ENCODE results near the gene CASP10. TPM values are rescaled to one million over a fixed set of nuclear protein-coding genes. Genes with fewer than 3 reads are reported as not detected.
"Not testable (repeated sequence)": the region's sequence is repeated elsewhere in the genome, so short reads cannot be mapped to it uniquely, and the experiment has no call there.

CASP10 gene
- total RNA-seq, 2 donors from 2014 or later: 10.3 to 12.3 TPM

GRCh38 chr2:201176081-201176481 is 6.9 kb upstream of the CASP10 start:
- ATAC-seq (ENCODE audit: insufficient number of reproducible peaks, low FRiP score, low read depth): no peak
- DNase-seq (ENCODE audit: low spot score): no peak
- Histone ChIP-seq H3K4me1 (ENCODE audit: control insufficient read depth in 1 of 2, low read depth in 2 of 2) (no peaks in the 10 kb centered on the region), H3K36me3 (no peaks in the 10 kb centered on the region), H3K27ac (no peak overlapping the region), H3K9me3 (no peaks in the 10 kb centered on the region), H3K27me3 (replicated peaks; ENCODE audit: insufficient read depth) (no peaks in the 10 kb centered on the region), H3K4me3 (no peak overlapping the region)
- TF ChIP-seq CTCF (IDR thresholded peaks at IDR 0.05): no peak

- no peak overlapping the region for H3K4me3 ChIP-seq
- DNase-seq (ENCODE audit: low spot score): no peak
- H3K4me1 ChIP-seq (ENCODE audit: control insufficient read depth in 1 of 2, low read depth in 2 of 2): peaks cover 0 to 5% of the 10 kb centered on the region in 2 donors
- ATAC-seq (ENCODE audit: insufficient number of reproducible peaks, low FRiP score, low read depth): no peak
- H3K27me3 ChIP-seq (replicated peaks; ENCODE audit: insufficient read depth): no peaks in the 10 kb centered on the region
- no peaks in the 10 kb centered on the region for H3K36me3 ChIP-seq
- no peak overlapping the region for H3K27ac ChIP-seq
- no peaks in the 10 kb centered on the region for H3K9me3 ChIP-seq
- TF ChIP-seq CTCF (IDR thresholded peaks at IDR 0.05): no peak
Measured at GRCh38 chr2:201180010-201180409, 2.9 kb upstream of the CASP10 start.

GRCh38 chr2:201183365-201183727 is 405 bp downstream of the CASP10 start:
- TF ChIP-seq CTCF (IDR thresholded peaks at IDR 0.05): no peak
- no peaks in the 10 kb centered on the region for H3K36me3 ChIP-seq
- DNase-seq (ENCODE audit: low spot score) (no peak), ATAC-seq (ENCODE audit: insufficient number of reproducible peaks, low FRiP score, low read depth) (no peak)
- H3K4me1 ChIP-seq (ENCODE audit: control insufficient read depth in 1 of 2, low read depth in 2 of 2): peaks cover 0 to 8% of the 10 kb centered on the region in 2 donors
- peak overlapping the region; percentile 69 for H3K4me3 ChIP-seq
- H3K9me3 ChIP-seq: no peaks in the 10 kb centered on the region
- H3K27me3 ChIP-seq (replicated peaks; ENCODE audit: insufficient read depth): no peaks in the 10 kb centered on the region
- peak overlapping the region in 1 of 2 donors; percentile 31 for H3K27ac ChIP-seq

GRCh38 chr2:201183835-201184234 is 894 bp downstream of the CASP10 start:
- not testable (repeated sequence) for H3K27ac ChIP-seq; ATAC-seq (ENCODE audit: insufficient number of reproducible peaks, low FRiP score, low read depth)
- peak overlapping the region; percentile 69 for H3K4me3 ChIP-seq

GRCh38 chr2:201184248-201184647 is 1.3 kb downstream of the CASP10 start:
- H3K9me3 ChIP-seq; ATAC-seq (ENCODE audit: insufficient number of reproducible peaks, low FRiP score, low read depth); DNase-seq (ENCODE audit: low spot score); H3K4me1 ChIP-seq (ENCODE audit: control insufficient read depth in 1 of 2, low read depth in 2 of 2); H3K36me3 ChIP-seq; H3K27me3 ChIP-seq (replicated peaks; ENCODE audit: insufficient read depth); H3K27ac ChIP-seq: not testable (repeated sequence)
- peak overlapping the region; percentile 69 for H3K4me3 ChIP-seq

More at GRCh38 chr2:201183835-201184234, 894 bp downstream of the CASP10 start:
- not testable (repeated sequence) for H3K9me3 ChIP-seq; H3K27me3 ChIP-seq (replicated peaks; ENCODE audit: insufficient read depth); H3K4me1 ChIP-seq (ENCODE audit: control insufficient read depth in 1 of 2, low read depth in 2 of 2); H3K36me3 ChIP-seq; DNase-seq (ENCODE audit: low spot score)

- no peaks in the 10 kb centered on the region for H3K27me3 ChIP-seq (replicated peaks; ENCODE audit: insufficient read depth)
- DNase-seq (ENCODE audit: low spot score) (no peak), ATAC-seq (ENCODE audit: insufficient number of reproducible peaks, low FRiP score, low read depth) (no peak)
- no peaks in the 10 kb centered on the region for H3K36me3 ChIP-seq
- H3K9me3 ChIP-seq: no peaks in the 10 kb centered on the region
- no peak overlapping the region for H3K4me3 ChIP-seq
- no peak overlapping the region for H3K27ac ChIP-seq
- no peak for TF ChIP-seq CTCF (IDR thresholded peaks at IDR 0.05)
- peaks cover 0 to 8% of the 10 kb centered on the region in 2 donors for H3K4me1 ChIP-seq (ENCODE audit: control insufficient read depth in 1 of 2, low read depth in 2 of 2)
Measured at GRCh38 chr2:201185863-201186262, 2.9 kb downstream of the CASP10 start.
